ENCODE measurements around the gene KCNG3.
A peak's percentile ranks its signal among the peaks of the same experiment; 100 is the strongest.

KCNG3 gene

GRCh38 chr2:42493468-42494354, at the start of gene KCNG3:
KCNG3 (minus strand) TSS chr2:42493982; CDS start chr2:42493501, 481 bp downstream.
- WGBS (ENCODE audit: insufficient coverage, insufficient read length): no CpG with 5 or more reads among the region's 123 CpGs
- H3K27me3 ChIP-seq (ENCODE audit: control insufficient read depth, insufficient read depth, low read length): no peaks in the 10 kb centered on the region; the same call in 1 of the 2 replicates
- peak within 1 kb of the TSS; percentile 71 for H3K4me3 ChIP-seq (ENCODE audit: low read length)
- H3K9me3 ChIP-seq (ENCODE audit: control insufficient read depth, insufficient read depth, low read length): no peaks in the 10 kb centered on the region
- H3K27ac ChIP-seq (ENCODE audit: low read length): no peak within 1 kb of the TSS
- H3K36me3 ChIP-seq (ENCODE audit: control insufficient read depth, insufficient read depth, low read length): no peaks in the 10 kb centered on the region
- no peaks in the 10 kb centered on the region; the same call in 1 of the 2 replicates for H3K4me1 ChIP-seq (ENCODE audit: control insufficient read depth, insufficient read depth, low read length)
- no peak for DNase-seq (ENCODE audit: low read depth, low spot score)

GRCh38 chr2:42542871-42543270, 49.1 kb upstream of the KCNG3 start:
- no peak for DNase-seq (ENCODE audit: low read depth, low spot score)
- Histone ChIP-seq H3K4me1 (ENCODE audit: control insufficient read depth, insufficient read depth, low read length) (peaks cover 4% of the 10 kb centered on the region; the same call in 1 of the 2 replicates), H3K27me3 (ENCODE audit: control insufficient read depth, insufficient read depth, low read length) (no peaks in the 10 kb centered on the region), H3K4me3 (ENCODE audit: low read length) (no peak overlapping the region), H3K27ac (ENCODE audit: low read length) (no peak overlapping the region), H3K9me3 (ENCODE audit: control insufficient read depth, insufficient read depth, low read length) (no peaks in the 10 kb centered on the region), H3K36me3 (ENCODE audit: control insufficient read depth, insufficient read depth, low read length) (no peaks in the 10 kb centered on the region)
- 100% methylated on average over 2 of the region's 4 CpGs for WGBS (ENCODE audit: insufficient coverage, insufficient read length)

- H3K27me3 ChIP-seq (ENCODE audit: control insufficient read depth, insufficient read depth, low read length): no peaks in the 10 kb centered on the region
- no peak for DNase-seq (ENCODE audit: low read depth, low spot score)
- WGBS (ENCODE audit: insufficient coverage, insufficient read length): no CpG with 5 or more reads among the region's 3 CpGs
- no peaks in the 10 kb centered on the region for H3K36me3 ChIP-seq (ENCODE audit: control insufficient read depth, insufficient read depth, low read length)
- no peaks in the 10 kb centered on the region for H3K9me3 ChIP-seq (ENCODE audit: control insufficient read depth, insufficient read depth, low read length)
- H3K27ac ChIP-seq (ENCODE audit: low read length): no peak overlapping the region
- H3K4me3 ChIP-seq (ENCODE audit: low read length): no peak overlapping the region
- H3K4me1 ChIP-seq (ENCODE audit: control insufficient read depth, insufficient read depth, low read length): 0 out of 2 replicates have a peak, but pooled peaks cover 2% of the 10 kb centered on the region
Observed at GRCh38 chr2:42537493-42537892, 43.7 kb upstream of the KCNG3 start.

GRCh38 chr2:42532397-42532796, 38.6 kb upstream of the KCNG3 start:
- no peak overlapping the region for H3K4me3 ChIP-seq (ENCODE audit: low read length)
- no peak overlapping the region for H3K27ac ChIP-seq (ENCODE audit: low read length)
- no peaks in the 10 kb centered on the region for H3K9me3 ChIP-seq (ENCODE audit: control insufficient read depth, insufficient read depth, low read length)
- no peak for DNase-seq (ENCODE audit: low read depth, low spot score)
- H3K4me1 ChIP-seq (ENCODE audit: control insufficient read depth, insufficient read depth, low read length): 0 out of 2 replicates have a peak, but pooled peaks cover 2% of the 10 kb centered on the region
- H3K27me3 ChIP-seq (ENCODE audit: control insufficient read depth, insufficient read depth, low read length): no peaks in the 10 kb centered on the region
- H3K36me3 ChIP-seq (ENCODE audit: control insufficient read depth, insufficient read depth, low read length): no peaks in the 10 kb centered on the region
- no CpG with 5 or more reads among the region's 4 CpGs for WGBS (ENCODE audit: insufficient coverage, insufficient read length)

GRCh38 chr2:42523341-42523740, 29.6 kb upstream of the KCNG3 start:
- no CpG with 5 or more reads among the region's 13 CpGs for WGBS (ENCODE audit: insufficient coverage, insufficient read length)
- no peaks in the 10 kb centered on the region for H3K27me3 ChIP-seq (ENCODE audit: control insufficient read depth, insufficient read depth, low read length)
- no peaks in the 10 kb centered on the region for H3K36me3 ChIP-seq (ENCODE audit: control insufficient read depth, insufficient read depth, low read length)
- no peak for DNase-seq (ENCODE audit: low read depth, low spot score)
- H3K4me1 ChIP-seq (ENCODE audit: control insufficient read depth, insufficient read depth, low read length): no peaks in the 10 kb centered on the region
- H3K4me3 ChIP-seq (ENCODE audit: low read length): no peak overlapping the region
- H3K9me3 ChIP-seq (ENCODE audit: control insufficient read depth, insufficient read depth, low read length): no peaks in the 10 kb centered on the region
- H3K27ac ChIP-seq (ENCODE audit: low read length): no peak overlapping the region

GRCh38 chr2:42522035-42522434, 28.3 kb upstream of the KCNG3 start:
- Histone ChIP-seq H3K4me1 (ENCODE audit: control insufficient read depth, insufficient read depth, low read length) (no peaks in the 10 kb centered on the region), H3K4me3 (ENCODE audit: low read length) (no peak overlapping the region), H3K27ac (ENCODE audit: low read length) (no peak overlapping the region), H3K27me3 (ENCODE audit: control insufficient read depth, insufficient read depth, low read length) (no peaks in the 10 kb centered on the region), H3K9me3 (ENCODE audit: control insufficient read depth, insufficient read depth, low read length) (no peaks in the 10 kb centered on the region), H3K36me3 (ENCODE audit: control insufficient read depth, insufficient read depth, low read length) (no peaks in the 10 kb centered on the region)
- WGBS (ENCODE audit: insufficient coverage, insufficient read length): no CpG with 5 or more reads among the region's 2 CpGs
- DNase-seq (ENCODE audit: low read depth, low spot score): no peak

- H3K4me3 ChIP-seq (ENCODE audit: low read length): no peak overlapping the region
- no CpG with 5 or more reads among the region's 8 CpGs for WGBS (ENCODE audit: insufficient coverage, insufficient read length)
- no peaks in the 10 kb centered on the region for H3K9me3 ChIP-seq (ENCODE audit: control insufficient read depth, insufficient read depth, low read length)
- no peak for DNase-seq (ENCODE audit: low read depth, low spot score)
- H3K27ac ChIP-seq (ENCODE audit: low read length): no peak overlapping the region
- H3K4me1 ChIP-seq (ENCODE audit: control insufficient read depth, insufficient read depth, low read length): no peaks in the 10 kb centered on the region
- H3K36me3 ChIP-seq (ENCODE audit: control insufficient read depth, insufficient read depth, low read length): no peaks in the 10 kb centered on the region
- no peaks in the 10 kb centered on the region for H3K27me3 ChIP-seq (ENCODE audit: control insufficient read depth, insufficient read depth, low read length)
Observed at GRCh38 chr2:42519624-42520023, 25.8 kb upstream of the KCNG3 start.

- Histone ChIP-seq H3K4me3 (ENCODE audit: low read length) (no peak overlapping the region), H3K27me3 (ENCODE audit: control insufficient read depth, insufficient read depth, low read length) (no peaks in the 10 kb centered on the region), H3K9me3 (ENCODE audit: control insufficient read depth, insufficient read depth, low read length) (no peaks in the 10 kb centered on the region), H3K36me3 (ENCODE audit: control insufficient read depth, insufficient read depth, low read length) (no peaks in the 10 kb centered on the region), H3K4me1 (ENCODE audit: control insufficient read depth, insufficient read depth, low read length) (no peaks in the 10 kb centered on the region; the same call in 1 of the 2 replicates), H3K27ac (ENCODE audit: low read length) (no peak overlapping the region)
- no CpG with 5 or more reads among the region's 4 CpGs for WGBS (ENCODE audit: insufficient coverage, insufficient read length)
- DNase-seq (ENCODE audit: low read depth, low spot score): no peak
Observed at GRCh38 chr2:42516418-42516901, 22.7 kb upstream of the KCNG3 start.

- no peaks in the 10 kb centered on the region for H3K36me3 ChIP-seq (ENCODE audit: control insufficient read depth, insufficient read depth, low read length)
- WGBS (ENCODE audit: insufficient coverage, insufficient read length): no CpG with 5 or more reads among the region's 5 CpGs
- no peaks in the 10 kb centered on the region; the same call in 1 of the 2 replicates for H3K4me1 ChIP-seq (ENCODE audit: control insufficient read depth, insufficient read depth, low read length)
- no peak overlapping the region for H3K27ac ChIP-seq (ENCODE audit: low read length)
- H3K27me3 ChIP-seq (ENCODE audit: control insufficient read depth, insufficient read depth, low read length): no peaks in the 10 kb centered on the region
- H3K9me3 ChIP-seq (ENCODE audit: control insufficient read depth, insufficient read depth, low read length): no peaks in the 10 kb centered on the region
- H3K4me3 ChIP-seq (ENCODE audit: low read length): no peak overlapping the region
- DNase-seq (ENCODE audit: low read depth, low spot score): peak; percentile 75
Observed at GRCh38 chr2:42513252-42513918, 19.6 kb upstream of the KCNG3 start.

- no peak for DNase-seq (ENCODE audit: low read depth, low spot score)
- H3K27ac ChIP-seq (ENCODE audit: low read length): no peak overlapping the region
- H3K4me1 ChIP-seq (ENCODE audit: control insufficient read depth, insufficient read depth, low read length): no peaks in the 10 kb centered on the region; the same call in 1 of the 2 replicates
- no peaks in the 10 kb centered on the region for H3K9me3 ChIP-seq (ENCODE audit: control insufficient read depth, insufficient read depth, low read length)
- H3K27me3 ChIP-seq (ENCODE audit: control insufficient read depth, insufficient read depth, low read length): no peaks in the 10 kb centered on the region
- H3K4me3 ChIP-seq (ENCODE audit: low read length): no peak overlapping the region
- WGBS (ENCODE audit: insufficient coverage, insufficient read length): no CpG with 5 or more reads among the region's 2 CpGs
- H3K36me3 ChIP-seq (ENCODE audit: control insufficient read depth, insufficient read depth, low read length): no peaks in the 10 kb centered on the region
Observed at GRCh38 chr2:42510608-42511243, 16.9 kb upstream of the KCNG3 start.

Measured in iPS DF 6.9 (cell line).